C4-2B (cell line): ENCODE results near the gene ELOA2.
"Not testable (repeated sequence)": the region's sequence is repeated elsewhere in the genome, so short reads cannot be mapped to it uniquely, and the experiment has no call there.

ENCODE experiments used
- H3K27ac ChIP-seq: fragments of 450-650 bp; 2 replicates; pipeline ENCODE4 v1.5.1; 2017

ELOA2 gene

GRCh38 chr18:47025557-47026174 is 9.8 kb downstream of the ELOA2 start:
- H3K27ac ChIP-seq: not testable (repeated sequence)

DNA sequence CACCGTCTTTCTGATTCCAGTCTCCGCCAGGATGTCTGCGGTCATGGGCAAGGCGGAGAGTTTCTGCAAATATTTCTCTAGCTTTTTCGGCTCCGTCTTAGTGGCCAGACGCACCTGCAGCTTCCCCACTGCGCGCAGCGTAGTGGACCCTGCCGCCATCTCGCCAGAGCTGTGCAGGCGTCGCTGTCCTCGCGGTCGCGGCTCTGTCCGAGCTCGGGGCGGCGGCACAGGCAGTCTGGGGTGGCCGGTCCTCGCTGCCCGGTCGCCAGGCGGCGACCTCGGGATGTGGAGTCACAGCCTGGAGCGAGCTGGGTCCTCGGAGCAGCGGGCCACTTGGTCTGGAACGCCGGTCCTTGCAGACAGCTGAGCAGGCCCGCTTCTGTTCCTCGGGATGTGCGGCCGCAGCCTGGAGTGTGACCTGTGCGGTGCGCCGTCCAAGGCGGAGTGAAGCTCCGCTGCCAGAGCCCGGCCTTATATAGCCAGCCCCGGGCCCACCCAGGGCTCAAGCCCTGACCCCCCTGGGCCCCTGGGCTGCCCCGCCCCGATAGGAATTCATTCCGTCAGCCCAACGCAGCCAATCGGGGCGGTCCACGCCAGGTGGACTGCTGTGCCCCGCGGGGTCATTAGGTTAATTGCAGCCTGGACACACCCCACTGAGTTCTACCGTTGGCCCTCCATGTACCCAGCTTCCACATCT is 11.5 kb downstream of the ELOA2 start:
- H3K27ac ChIP-seq: not testable (repeated sequence)

DNA sequence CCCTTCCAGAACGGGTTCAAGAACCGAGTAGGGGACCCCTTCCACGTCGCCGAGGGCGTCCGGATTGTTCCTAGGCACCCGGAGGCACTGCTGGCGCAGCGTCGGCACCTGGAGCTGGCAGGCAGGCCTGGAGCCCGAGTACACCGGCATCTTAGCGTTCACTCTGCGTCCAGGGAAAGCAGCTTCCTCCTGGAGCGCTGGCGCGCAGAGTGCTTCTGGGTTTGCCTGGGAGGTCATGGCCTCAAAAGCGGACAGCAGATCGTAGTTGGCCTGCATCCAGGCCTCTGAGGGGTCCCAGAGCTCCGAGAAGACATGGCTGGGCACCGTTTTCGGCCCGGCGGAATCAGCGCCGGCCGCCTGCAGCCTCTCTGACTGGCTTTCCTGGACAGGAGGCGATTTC is 12.6 kb downstream of the ELOA2 start:
- not testable (repeated sequence) for H3K27ac ChIP-seq

GRCh38 chr18:47020757-47021156 is 14.7 kb downstream of the ELOA2 start:
- not testable (repeated sequence) for H3K27ac ChIP-seq

DNA sequence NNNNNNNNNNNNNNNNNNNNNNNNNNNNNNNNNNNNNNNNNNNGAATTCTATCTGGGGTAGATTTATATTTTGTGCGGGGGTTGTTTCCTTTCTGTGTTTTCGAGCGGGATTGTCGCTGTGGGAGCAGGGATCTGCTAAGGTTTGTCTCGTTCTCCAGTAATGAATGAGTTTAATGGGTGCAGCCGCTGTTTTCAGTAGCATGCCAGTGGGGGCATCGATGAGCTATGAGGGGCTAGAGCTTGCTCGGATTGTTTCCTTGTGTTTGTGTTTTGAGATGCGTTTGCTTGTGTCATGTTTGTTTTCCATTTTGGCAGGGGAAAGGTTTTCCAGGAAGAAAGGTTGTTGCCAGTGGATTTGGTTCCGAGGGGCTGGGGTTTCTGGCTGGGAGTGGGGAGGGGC is 15.6 kb downstream of the ELOA2 start:
- H3K27ac ChIP-seq: not testable (repeated sequence)
